ENCODE results near the gene HOXC11.
A peak's percentile ranks its signal among the peaks of the same experiment; 100 is the strongest.

The HOXC11 gene

DNA sequence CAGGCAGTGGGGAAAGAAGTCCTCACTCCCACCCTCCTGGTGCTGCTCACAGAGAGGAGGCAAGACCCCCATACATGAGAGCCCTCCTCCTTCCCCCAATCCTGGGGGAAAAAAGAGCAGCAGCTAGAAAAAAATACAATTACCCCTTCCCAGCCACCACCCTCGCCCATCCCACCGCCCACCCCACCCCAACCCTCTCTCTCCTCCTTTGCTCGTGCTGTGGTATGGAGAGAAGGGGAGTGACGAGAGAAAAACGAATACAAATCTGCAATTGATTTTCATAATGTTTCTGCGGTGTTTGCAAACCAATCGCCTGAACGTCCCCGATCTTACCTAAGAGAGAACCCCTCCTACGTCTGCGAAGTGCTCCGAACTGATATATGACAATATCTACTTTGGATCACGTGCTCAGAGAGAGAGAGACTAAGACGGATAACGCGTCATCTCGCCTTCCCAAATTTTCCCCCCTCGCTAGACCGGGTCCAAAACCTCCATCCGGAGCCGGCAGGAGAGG, at the start of gene HOXC11:
TSS of gene HOXC11 (plus strand) at position 405 of the 514 bp plus-strand sequence. CDS start 116 bp downstream, outside the sequence.
- no peak for DNase-seq

DNA sequence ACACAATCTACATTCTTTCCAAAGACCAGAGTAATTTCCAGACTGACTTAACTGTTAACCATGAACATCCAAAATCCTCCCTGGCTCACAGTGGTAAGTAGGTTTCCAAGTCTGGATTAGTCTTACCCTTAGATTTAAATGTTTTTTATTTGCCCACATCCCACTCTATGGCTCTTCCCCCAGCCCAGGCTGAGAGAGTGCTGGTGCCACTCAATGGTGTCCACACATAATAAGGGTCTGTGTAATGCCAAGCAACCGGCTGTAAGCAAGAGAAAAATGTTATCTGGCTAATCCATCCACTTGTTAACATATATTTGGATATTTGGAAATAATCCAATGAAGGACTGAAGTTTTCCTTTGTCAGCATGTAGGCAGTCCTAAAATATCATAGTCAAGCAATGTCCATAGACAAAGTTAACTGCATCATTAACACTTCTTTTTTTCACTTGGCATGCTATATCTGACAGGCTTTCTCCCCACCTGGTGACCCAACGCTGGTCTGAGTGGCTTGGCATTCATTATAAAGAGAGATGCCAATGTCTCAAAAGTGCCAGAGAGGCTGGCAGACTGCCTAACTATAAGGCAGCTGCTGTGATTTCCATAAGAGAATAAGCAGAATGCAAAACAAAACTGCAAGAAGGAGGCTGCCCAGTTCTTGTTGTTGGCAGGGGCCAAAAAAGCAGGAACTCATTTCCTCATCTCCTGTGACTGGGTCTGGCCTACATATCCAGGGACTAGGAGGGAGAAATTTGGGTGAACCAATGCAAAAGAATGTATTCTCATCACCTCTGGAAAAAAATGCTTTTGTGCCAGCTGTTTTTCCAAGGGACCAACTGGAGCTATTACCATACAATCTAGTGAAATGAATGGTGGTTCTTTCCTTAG, 48.2 kb upstream of the HOXC11 start:
- DNase-seq: peak; percentile 77

DNA sequence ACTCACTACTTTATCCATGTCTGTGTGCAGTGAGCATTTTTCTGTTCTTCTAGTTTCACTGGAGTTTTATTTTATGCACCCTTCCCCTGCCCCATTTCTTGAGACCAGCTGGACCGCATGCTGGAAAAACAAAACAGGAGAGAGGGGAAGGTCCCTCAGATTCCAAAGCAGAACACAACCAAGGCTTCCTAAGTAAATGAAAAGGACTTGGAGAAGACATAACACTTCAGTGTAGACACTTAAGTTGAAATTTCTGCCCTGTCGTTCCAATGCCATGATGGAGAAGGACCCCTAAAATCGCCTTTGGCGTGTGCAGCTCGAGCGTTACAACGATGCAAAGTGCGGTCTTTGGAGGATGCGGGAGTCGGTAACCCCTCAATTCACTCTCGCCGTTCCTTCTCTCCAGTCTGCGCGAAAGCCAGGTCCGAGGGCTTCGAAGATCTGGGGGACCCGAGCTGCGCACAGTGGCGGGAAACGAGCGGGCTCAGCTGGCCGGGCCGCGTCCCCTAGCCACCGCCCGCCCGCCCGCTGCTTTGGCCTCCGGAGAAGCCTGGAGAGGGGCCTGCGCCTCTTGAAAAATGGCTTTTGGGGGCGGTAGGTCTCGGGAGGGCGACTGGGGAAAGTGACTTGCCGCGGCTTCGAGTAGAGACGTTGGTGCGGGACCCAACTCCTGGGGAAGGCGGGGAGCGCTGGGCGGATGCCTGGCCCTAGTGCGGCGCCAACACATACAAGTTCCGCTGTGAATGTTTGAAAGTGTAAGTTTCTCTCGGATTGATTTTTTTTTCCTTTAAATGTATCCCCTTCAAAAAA, 45.5 kb upstream of the HOXC11 start:
- no peak for DNase-seq

DNA sequence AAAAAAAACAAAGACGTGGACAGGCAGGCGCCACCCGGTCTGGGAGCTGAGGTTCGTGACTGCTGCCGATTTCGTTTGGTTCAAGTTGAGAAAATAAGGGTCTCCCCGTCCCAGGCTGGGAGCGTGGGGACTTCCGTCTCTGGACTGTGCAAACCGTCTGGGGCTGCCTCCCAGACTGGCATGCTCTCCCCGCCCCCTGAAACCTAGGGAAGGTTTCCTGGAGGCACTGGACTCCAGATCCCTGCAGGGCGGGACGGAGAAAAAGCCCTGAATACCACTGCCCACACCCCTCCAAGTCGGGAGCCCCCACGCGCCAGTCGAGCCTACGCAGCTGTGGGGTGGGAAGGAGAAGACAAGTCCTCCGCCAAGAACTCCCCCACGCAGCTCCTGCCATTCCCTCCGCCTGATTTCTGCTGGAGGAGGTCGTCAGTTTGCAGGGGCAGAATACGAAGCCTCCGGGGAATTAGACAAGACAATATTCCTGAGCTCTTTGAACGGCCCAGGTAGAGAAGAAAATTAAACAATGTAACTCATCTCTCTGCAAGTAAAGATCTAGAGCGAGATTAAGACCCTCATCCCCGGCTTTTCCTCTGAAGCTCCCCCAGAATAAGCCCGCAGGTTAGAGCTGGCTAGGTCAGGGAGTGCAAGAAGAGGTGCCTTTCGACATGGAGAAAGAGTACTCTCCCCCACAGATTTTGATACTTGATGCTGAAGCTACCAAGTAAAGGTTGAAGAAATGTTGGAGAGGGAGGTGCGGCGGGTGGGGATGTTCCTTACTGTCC, 44.7 kb upstream of the HOXC11 start:
- DNase-seq: no peak

DNA sequence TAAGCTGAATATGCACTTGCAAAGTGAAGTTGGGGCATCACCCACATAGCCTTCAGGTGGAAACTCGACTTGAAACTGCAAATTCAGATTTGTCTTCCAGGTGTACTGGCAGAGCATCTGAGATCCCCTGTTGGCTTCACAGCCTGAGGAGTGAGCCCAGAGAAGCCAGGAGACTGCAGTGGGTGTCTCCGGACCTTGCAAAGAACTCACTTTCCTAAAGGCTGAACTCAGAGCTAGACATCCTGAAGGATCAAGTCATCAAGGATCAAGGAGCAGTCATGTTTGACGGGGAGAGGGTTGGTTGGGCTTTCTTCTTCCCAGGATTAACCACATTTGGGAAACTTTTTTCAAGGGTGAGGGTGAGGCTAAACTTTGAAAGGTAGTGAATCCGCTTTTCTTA, 43.4 kb upstream of the HOXC11 start:
- no peak for DNase-seq

DNA sequence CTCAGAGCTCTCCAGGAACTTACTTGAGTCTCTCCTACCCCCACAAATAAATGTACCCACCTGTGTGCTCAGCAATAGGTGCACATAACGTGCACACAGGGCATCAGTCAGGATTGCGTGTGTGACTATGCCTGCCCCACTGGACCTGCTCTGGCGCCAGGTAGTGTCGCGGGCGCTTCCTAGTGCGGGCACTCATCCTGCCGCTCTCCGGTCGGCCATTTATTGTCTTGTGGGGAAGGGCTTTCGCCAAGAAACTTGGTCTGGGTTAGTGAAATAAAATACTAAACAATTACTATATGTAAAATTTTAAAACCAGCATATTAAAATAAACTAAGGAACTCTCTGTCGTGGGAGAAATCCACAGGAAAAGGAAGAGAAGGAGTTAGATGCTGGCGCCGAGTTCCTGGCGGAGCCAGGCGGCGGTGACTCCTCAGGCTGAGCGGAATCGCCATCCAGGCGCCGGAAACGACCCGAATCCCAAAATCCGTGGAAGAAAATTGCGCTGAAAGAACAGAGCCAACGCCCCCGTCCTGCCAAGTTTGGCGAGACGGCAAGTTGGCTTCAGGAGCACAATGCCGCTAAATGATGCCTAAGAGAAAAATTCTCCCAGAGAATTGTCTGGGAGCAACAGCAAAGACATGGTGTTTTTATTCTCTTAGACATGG, 42.2 kb upstream of the HOXC11 start:
- no peak for DNase-seq

DNA sequence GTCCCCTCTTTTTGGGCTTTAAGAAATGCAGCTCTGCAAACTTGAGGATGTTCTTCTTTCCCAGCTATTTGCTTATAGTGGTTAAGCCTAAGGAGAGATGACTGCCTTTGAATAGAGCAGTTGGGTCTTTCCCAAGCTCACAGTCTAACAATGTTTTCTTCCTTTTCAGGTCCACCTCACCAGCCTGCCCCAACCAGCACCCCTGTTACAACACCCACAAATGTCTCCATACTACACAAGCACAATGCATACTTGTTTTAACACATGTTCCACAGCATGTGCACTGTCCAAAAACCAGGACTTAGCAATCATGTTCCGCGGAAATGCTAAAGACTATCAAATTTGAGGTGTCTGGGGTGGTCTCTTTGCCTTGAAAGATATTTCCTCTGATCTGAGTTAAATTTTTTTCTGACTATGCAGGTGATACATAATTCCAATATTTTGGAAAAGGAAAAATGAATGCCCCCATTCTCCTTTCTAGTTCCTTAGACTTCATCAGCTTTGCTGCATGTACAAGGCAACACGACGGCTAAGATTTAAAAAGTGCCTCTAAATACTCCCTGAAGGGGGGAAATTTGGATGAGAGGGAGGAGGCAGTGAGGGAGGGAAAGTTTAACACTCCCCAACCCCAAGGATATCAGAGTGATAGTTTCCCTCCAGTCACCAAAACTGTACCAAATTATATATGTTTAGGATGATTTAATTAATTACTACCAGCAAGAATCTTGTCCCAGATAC, 40.9 kb upstream of the HOXC11 start:
- no peak for DNase-seq

DNA sequence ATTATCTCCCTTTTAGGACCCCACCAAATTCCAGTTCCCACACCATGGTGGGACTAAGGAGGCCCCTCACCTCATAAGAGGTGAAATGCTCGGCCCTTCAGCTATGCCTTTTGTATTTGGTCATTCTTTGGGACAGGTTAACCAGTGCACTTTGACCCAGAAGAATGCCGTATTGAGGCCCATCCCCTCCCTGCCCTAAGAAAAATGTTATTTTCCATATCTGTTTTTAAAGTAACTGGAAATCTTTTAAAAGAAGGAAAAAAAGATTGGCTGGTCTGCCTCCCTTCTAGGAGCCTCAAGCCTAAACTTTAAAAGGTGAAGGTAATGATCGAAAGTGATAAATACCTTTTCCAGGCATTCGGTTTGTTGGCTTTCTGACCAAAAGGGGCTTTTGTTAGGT, 40.0 kb upstream of the HOXC11 start:
- DNase-seq: no peak

DNA sequence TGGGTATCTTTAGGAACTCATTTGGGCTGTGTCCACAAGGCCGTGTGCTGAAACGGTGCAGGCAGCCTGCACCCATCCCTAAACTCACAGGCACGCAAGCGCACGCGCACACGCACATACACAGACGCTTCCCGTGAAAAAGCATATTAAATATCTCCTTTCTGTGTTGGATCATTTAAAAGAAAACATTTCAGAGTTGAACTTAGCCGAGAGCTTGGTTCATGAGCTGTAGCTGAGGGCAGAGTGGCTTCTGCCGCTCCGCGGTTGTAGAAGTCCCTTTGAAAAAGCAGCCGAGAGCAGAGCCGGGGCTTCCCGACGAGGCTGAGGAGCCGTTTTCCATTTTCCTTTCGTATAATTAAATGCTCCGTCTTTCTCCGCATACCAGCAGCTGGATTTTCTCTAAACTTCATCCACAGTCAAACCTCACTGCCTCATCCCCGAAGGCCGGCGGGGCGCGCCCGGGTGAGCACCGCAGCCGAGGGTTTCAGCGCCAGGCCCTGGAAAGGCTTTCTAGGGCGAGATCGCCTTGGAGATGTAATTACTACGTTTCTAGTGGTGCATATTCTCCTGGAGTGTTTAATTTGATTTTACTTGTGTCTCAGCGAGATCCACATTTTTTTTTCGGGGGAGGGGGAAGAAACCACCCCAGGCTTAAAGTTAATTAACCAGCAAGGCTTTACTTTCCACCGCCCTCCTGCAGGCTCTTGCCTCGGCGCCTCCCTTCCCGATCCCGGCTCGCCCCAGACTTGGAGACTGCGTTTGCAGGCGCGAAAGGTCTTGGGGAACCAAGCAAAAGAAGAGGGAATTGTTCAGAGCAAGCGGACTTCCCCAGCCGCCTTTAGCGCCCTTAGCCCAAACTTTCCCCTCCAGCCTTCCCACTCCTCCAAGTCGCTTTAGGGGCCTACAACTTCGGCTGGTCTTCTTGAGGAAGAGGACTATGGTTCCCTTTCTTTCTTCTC, 37.3 kb upstream of the HOXC11 start:
- no peak for DNase-seq

DNA sequence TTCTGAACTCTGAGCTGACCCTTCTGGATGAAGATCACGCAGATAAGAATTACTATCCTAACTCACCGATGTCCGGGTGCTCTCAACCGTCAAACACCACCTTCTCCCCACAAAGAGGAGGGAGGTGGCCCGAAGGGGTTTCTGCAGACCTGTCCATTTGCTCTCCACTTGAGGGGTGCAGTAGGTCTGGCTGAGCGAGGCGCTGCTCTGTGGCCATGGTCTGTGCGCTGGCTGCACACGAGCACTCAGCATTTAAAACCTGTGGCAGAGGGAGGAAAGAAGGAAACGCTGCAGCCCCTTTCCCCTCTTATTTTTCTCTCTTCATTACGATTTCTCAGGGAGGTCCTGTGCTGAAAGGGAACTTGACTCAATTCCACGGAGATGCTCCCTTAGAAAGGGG, 35.8 kb upstream of the HOXC11 start:
- no peak for DNase-seq

DNA sequence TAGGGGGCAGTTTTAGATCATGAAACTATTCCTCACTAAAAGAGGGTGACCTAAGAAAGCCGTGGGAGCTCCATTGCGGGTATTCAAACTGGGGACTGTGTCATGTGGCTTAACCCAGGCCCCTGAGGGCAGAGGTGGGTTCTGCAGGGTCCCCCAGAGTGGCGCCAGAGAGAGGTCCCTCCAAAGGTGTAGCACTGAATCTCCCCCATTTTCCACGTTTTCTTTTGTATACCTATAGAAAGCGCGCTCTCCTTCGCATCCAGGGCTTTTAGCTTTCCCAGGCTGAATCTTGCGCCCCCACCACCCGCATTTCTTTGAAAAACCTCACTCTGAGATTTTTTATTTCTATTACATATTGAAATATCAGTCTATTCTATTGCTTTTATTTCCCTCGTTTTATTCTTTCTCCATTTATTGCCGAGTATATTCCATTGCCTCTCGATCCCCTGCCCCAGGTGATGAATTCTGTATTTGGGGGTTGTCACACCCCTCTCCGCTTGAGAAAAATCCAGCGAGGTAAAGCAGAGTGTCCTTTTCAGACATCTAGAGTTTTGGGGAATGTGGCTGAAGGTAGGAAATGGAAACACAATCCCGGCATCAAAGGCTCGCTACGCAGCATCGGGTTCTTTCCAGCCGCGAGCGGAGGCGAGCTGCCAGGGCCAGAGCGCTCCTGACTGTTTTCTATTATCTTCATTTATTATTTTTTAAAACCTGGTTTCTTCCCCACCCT, 35.2 kb upstream of the HOXC11 start:
- DNase-seq: no peak

DNA sequence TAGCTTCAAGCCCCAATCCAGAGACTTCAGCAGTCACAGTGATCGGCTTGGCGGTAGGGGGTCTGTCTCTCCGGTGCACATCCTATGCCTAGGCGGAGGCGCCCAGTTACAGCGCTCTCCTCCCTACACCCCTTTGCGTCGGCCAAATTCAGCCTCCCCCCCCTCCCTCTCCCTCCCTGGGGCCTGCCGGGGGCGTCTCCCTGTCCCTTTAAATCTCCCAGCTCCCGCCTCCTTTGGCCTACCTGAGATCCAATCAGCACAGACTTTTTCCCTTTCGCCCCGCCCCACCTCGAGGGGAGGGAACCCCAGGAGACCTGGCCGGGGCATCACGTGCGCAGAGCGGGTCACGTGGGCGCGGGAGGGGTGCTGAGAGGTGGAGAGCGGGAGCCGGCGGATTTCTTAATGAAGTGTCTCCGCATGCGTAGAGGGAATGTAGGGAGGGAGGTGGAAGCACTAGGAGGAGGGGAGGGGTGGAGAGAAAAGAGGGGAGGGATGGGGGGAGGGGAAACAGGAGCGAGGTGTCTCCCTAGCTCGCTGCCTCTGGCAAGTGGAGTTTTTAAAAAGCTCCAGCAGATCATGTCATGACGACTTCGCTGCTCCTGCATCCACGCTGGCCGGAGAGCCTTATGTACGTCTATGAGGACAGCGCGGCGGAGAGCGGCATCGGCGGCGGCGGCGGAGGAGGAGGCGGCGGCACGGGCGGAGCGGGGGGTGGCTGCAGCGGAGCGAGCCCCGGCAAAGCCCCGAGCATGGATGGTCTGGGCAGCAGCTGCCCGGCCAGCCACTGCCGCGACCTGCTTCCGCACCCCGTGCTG, 34.4 kb upstream of the HOXC11 start, which contains the start of gene HOXC13:
TSS of gene HOXC13 (plus strand) at position 506 of the 815 bp plus-strand sequence. CDS start at position 582, 76 bp downstream.
- DNase-seq: peak; percentile 89

DNA sequence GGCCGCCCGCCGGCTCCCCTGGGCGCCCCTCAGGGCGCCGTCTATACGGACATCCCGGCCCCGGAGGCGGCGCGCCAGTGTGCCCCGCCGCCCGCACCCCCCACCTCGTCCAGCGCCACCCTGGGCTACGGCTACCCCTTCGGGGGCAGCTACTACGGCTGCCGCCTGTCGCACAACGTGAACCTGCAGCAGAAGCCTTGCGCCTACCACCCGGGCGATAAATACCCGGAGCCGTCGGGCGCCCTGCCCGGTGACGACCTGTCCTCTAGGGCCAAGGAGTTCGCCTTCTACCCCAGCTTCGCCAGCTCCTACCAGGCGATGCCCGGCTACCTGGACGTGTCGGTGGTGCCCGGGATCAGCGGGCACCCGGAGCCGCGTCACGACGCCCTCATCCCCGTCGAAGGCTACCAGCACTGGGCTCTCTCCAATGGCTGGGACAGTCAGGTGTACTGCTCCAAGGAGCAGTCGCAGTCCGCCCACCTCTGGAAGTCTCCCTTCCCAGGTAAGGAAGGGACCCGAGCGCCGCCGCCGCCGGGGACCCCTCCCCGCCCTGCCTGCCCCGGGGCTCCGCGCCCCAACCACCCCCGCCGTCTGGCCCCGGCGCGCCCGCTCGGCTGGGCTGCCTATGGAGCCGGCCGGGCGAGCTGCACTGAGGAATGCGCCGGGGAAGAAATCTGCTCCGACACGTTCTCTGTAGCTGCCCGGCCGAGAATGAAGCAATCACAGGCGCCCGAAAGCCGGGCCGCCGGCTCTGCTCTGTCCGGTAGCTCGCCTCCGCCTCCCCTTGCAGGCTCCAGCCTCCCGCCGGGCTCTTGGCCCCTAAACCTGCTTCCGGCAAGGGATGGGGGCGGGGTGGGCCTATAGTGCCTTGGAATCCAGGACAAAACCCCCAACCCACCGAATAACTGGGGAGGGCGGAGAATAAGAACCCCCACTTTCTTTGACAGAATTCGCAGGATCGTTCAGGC, 33.5 kb upstream of the HOXC11 start:
- no peak for DNase-seq

DNA sequence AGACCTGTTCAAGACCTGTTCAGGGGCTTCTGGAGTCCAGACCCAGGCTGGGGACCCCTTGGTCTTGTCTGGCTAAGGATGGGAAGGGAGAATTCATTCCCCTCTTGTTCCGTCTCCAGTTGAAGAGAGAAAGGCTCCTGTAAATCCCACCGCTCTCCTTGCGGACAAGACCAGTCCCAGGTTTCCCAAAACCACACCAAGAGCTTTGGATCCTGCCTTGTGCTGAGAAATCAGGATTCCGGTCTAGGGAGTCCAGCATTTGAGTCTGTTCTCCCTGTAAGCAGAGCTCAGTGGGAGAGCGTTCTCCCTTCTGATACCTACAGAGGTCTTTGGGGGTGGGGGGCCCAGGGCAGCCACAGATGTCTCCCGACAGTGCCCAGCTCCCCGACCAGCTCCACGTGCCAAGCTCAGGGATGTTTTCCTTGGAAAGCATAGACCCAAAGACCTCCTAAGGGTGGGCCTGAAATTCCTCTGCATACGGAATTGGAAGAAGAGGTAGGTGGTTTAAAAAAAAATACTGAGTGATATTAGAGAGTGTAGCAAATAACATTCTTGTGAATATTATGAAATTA, 32.4 kb upstream of the HOXC11 start:
- DNase-seq: no peak

DNA sequence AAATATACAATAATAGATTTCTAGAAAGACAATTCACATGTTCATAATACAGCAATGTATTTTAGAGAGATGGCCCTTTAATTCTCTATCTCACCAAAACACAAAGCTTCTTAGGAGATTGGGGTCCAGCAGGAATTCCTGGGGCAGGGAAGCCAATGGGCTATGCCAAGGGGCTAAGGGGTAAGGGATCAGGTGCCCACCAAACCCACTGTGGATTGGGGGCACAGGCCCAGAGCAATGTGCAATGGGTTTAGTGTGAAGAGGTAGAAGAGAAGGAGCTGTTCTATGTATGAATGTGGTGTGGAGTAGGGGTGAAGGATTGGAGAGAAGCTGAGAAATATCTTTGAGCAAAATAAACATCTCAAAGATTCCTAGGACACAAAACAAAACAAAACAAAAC, 31.7 kb upstream of the HOXC11 start:
- no peak for DNase-seq

DNA sequence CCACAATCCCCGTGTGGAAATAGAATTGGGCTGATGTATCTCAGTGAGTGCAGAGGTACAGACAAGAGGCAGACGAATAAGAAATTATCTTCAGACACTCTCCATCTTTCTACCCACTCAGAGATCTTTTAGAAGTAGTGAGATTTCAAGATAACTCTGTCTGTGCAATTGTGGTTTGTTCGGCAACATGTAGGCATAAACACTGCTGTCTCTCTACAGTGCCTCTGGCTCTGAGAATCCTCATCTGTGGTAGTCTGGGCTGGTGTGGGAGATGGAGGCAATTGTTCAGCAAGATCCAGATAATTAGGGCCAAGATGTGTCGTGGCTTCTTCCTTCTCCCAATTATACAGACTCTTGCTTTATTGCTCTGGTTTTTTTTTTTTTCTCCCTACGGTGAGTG, 31.2 kb upstream of the HOXC11 start:
- no peak for DNase-seq

DNA sequence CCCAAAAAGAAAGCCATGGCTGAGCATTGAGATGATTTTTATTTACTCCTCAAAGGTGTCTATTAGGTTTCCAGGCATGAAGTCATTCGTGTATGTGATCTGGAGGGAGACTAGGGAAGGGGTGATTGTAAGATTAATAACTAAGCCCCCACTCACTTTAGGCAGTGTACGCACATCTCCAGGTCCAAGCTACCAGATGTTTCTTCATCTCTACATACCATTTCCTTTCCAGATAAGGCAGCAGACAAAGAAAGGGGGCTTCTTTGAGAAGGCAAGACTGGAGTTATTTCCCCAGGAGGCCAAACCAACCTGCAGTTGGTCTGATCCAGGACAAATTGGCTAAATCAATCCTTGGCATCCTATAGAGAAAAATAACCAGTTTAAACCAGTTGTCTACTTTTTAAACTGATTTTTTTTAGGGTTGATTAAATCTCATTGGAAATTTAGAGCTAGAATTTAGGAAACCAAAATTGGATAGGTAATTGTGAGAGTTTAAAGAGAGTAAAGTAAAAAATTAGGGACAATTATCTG, 30.4 kb upstream of the HOXC11 start:
- DNase-seq: no peak

All from NCI-H446 treated with DMSO at 0.1 percent for 48 hours (cell line).